IMR-90 (cell line): ENCODE results near the gene ZNF286A. TPM values are rescaled to one million over a fixed set of nuclear protein-coding genes. Genes with fewer than 3 reads are reported as not detected.

Experiments
- ATAC-seq: fragments of 200-7000 bp; cut with Tn5 transposase; 2 replicates; pipeline ENCODE4 v1.9.1; 2020; ENCODE audit warnings: low read depth, mild to moderate bottlenecking, moderate library complexity
- BruUV-seq: library from RNA; stranded (reverse); fragments of 400-500 nt; replicated peaks from 2 replicates; lab custom pipeline; 2021; lab: Mats Ljungman, UMichigan
- CTCF ChIA-PET: fragments of 300-600 bp; formaldehyde crosslinking; extraction: SDS; loops from one replicate; lab custom pipeline; 2021; ENCODE audit warnings: antibody characterized with exemption; lab: Yijun Ruan, JAX
- POLR2A ChIA-PET: fragments of 300-600 bp; sonication (Branson Sonifier 250); formaldehyde crosslinking; loops from one replicate; lab custom pipeline; 2022; ENCODE audit warnings: antibody characterized with exemption; ENCODE audit not compliant: unreplicated experiment; lab: Charles Lee
- DNase-seq: peaks from one replicate; pipeline ENCODE4 v3.0.0; 2013
- H2AFZ ChIP-seq: replicated peaks from 2 replicates; pipeline ENCODE3; 2013; ENCODE audit warnings: low read length, mild to moderate bottlenecking; ENCODE audit not compliant: poor library complexity
- H2AK5ac ChIP-seq: 2 replicates; pipeline ENCODE4 v1.6.1; 2013; ENCODE audit warnings: low read depth, low read length, inconsistent platforms
- H2AK9ac ChIP-seq: replicated peaks from 2 replicates; pipeline ENCODE3; 2013; ENCODE audit warnings: mild to moderate bottlenecking, low read depth, low read length, moderate library complexity; ENCODE audit not compliant: poor library complexity
- H2BK120ac ChIP-seq: 2 replicates; pipeline ENCODE4 v1.6.1; 2013; ENCODE audit warnings: low read depth, low read length, inconsistent platforms
- H2BK15ac ChIP-seq: 3 replicates; pipeline ENCODE4 v1.6.1; 2013; ENCODE audit warnings: low read depth, low read length, inconsistent platforms
- H2BK20ac ChIP-seq: 2 replicates; pipeline ENCODE4 v1.6.1; 2013; ENCODE audit warnings: low read depth, mild to moderate bottlenecking, inconsistent platforms, low read length, moderate library complexity
- H2BK5ac ChIP-seq: 2 replicates; pipeline ENCODE4 v1.6.1; 2013; ENCODE audit warnings: mild to moderate bottlenecking, low read depth, low read length, inconsistent platforms; ENCODE audit not compliant: poor library complexity, severe bottlenecking
- H3K14ac ChIP-seq: replicated peaks from 2 replicates; pipeline ENCODE4 v1.6.1; 2013; ENCODE audit warnings: low read depth, low read length, inconsistent platforms
- H3K18ac ChIP-seq: 2 replicates; pipeline ENCODE4 v1.6.1; 2013; ENCODE audit warnings: low read depth, low read length, control low read depth
- H3K23ac ChIP-seq: 2 replicates; pipeline ENCODE4 v1.6.1; 2013; ENCODE audit warnings: low read depth, low read length, inconsistent platforms
- H3K27ac ChIP-seq: 2 replicates; pipeline ENCODE4 v1.5.1; 2013; ENCODE audit warnings: mild to moderate bottlenecking, control low read depth, low read length; ENCODE audit not compliant: insufficient read depth
- H3K27me3 ChIP-seq: 2 replicates; pipeline ENCODE4 v1.6.1; 2013; ENCODE audit warnings: low read length; ENCODE audit not compliant: control insufficient read depth, insufficient read depth
- H3K36me3 ChIP-seq: 2 replicates; pipeline ENCODE4 v1.6.1; 2013; ENCODE audit warnings: low read length, mixed read lengths; ENCODE audit not compliant: control insufficient read depth, insufficient read depth
- H3K4ac ChIP-seq: 2 replicates; pipeline ENCODE4 v1.6.1; 2013; ENCODE audit warnings: low read depth, low read length, inconsistent platforms
- H3K4me1 ChIP-seq: 2 replicates; pipeline ENCODE4 v1.6.1; 2013; ENCODE audit warnings: low read length, mixed read lengths; ENCODE audit not compliant: control insufficient read depth, insufficient read depth
- H3K4me2 ChIP-seq: 2 replicates; pipeline ENCODE4 v1.6.1; 2013; ENCODE audit warnings: low read depth, mild to moderate bottlenecking, control low read depth, low read length, moderate library complexity
- H3K4me3 ChIP-seq: 2 replicates; pipeline ENCODE4 v1.5.1; 2013; ENCODE audit warnings: low read depth, mild to moderate bottlenecking, control low read depth, low read length, moderate library complexity; ENCODE audit not compliant: insufficient read depth
- H3K56ac ChIP-seq: 2 replicates; pipeline ENCODE4 v1.6.1; 2013; ENCODE audit warnings: low read length, inconsistent platforms; ENCODE audit not compliant: insufficient read depth; ENCODE audit errors: extremely low read depth
- H3K79me1 ChIP-seq, 2 experiments: 2 replicates each; pipeline ENCODE4 v1.6.1; 2013; ENCODE audit warnings: low read length in 2 of 2, inconsistent platforms in 1 of 2, low read depth in 1 of 2
- H3K9ac ChIP-seq: 2 replicates; pipeline ENCODE4 v1.6.1; 2013; ENCODE audit warnings: low read depth, low read length, control low read depth
- H3K9me1 ChIP-seq: 2 replicates; pipeline ENCODE4 v1.6.1; 2013; ENCODE audit warnings: low read length, inconsistent platforms; ENCODE audit not compliant: insufficient read depth
- H3K9me3 ChIP-seq: 2 replicates; pipeline ENCODE4 v1.6.1; 2013; ENCODE audit warnings: low read length; ENCODE audit not compliant: control insufficient read depth, insufficient read depth
- H4K20me1 ChIP-seq: 2 replicates; pipeline ENCODE4 v1.6.1; 2013; ENCODE audit warnings: low read length, inconsistent platforms; ENCODE audit not compliant: insufficient read depth
- H4K5ac ChIP-seq: 2 replicates; pipeline ENCODE4 v1.6.1; 2013; ENCODE audit warnings: mild to moderate bottlenecking, low read depth, low read length, control low read depth
- H4K8ac ChIP-seq, 2 experiments: 2 replicates each; pipeline ENCODE4 v1.6.1; 2013; ENCODE audit warnings: low read depth in 2 of 2, low read length in 2 of 2, control low read depth in 1 of 2, inconsistent platforms in 1 of 2
- H4K91ac ChIP-seq: 2 replicates; pipeline ENCODE4 v1.6.1; 2013; ENCODE audit warnings: low read depth, low read length, inconsistent platforms; ENCODE audit not compliant: insufficient read depth
- BHLHE40 ChIP-seq: fragments of 150-350 bp; IDR thresholded peaks from 2 replicates; pipeline ENCODE4 v1.6.1; 2016; ENCODE audit warnings: mild to moderate bottlenecking, low read depth, low read length
- ELK1 ChIP-seq: fragments of 150-350 bp; IDR thresholded peaks from 2 replicates; pipeline ENCODE4 v1.6.1; 2016; ENCODE audit warnings: low read depth, mild to moderate bottlenecking, low read length, moderate library complexity, borderline replicate concordance
- FOS ChIP-seq: fragments of 150-350 bp; IDR thresholded peaks from 2 replicates; pipeline ENCODE4 v1.6.1; 2016; ENCODE audit warnings: low read depth, low read length
- MAFK ChIP-seq: IDR thresholded peaks from 2 replicates; pipeline ENCODE4 v1.6.1; 2012; ENCODE audit warnings: low read depth, low read length, improper control_type of control experiment
- MAZ ChIP-seq: IDR thresholded peaks from 2 replicates; pipeline ENCODE4 v1.6.1; 2012; ENCODE audit warnings: low read depth, mild to moderate bottlenecking, low read length, improper control_type of control experiment, moderate library complexity, borderline replicate concordance
- MXI1 ChIP-seq: IDR thresholded peaks from 2 replicates; pipeline ENCODE4 v1.6.1; 2012; ENCODE audit warnings: low read depth, mild to moderate bottlenecking, low read length, moderate library complexity, borderline replicate concordance
- POLR2A ChIP-seq: IDR thresholded peaks from 2 replicates; pipeline ENCODE4 v1.6.1; 2012; ENCODE audit warnings: mild to moderate bottlenecking, low read depth, low read length
- RAD21 ChIP-seq: IDR thresholded peaks from 2 replicates; pipeline ENCODE4 v1.6.1; 2012; ENCODE audit warnings: low read length, improper control_type of control experiment
- RFX5 ChIP-seq: IDR thresholded peaks from 2 replicates; pipeline ENCODE4 v1.8.0; 2012; ENCODE audit warnings: low read depth, mild to moderate bottlenecking, low read length, moderate library complexity
- SMC3 ChIP-seq: fragments of 150-350 bp; IDR thresholded peaks from 2 replicates; pipeline ENCODE4 v1.6.1; 2016; ENCODE audit warnings: low read depth, mild to moderate bottlenecking, antibody characterized with exemption, low read length, moderate library complexity
- USF2 ChIP-seq: fragments of 150-350 bp; IDR thresholded peaks from 2 replicates; pipeline ENCODE4 v1.6.1; 2017; ENCODE audit warnings: mild to moderate bottlenecking, antibody characterized with exemption, low read length, low read depth
- WGBS, 2 experiments: methylation state at CpG; one replicate each; pipeline versions ENCODE4 v1.1.5 to v1.1.7; 2013; ENCODE audit warnings: missing lambda C conversion rate in 2 of 2; ENCODE audit not compliant: insufficient read length in 1 of 2; ENCODE audit errors: extremely low coverage in 2 of 2; 5-methylcytosine and 5-hydroxymethylcytosine counted together
- dilution Hi-C: fragments of 300-500 bp; cut with HindIII; formaldehyde crosslinking; loops from one replicate; pipeline ENCODE4 v1.14.3; 2018; ENCODE audit warnings: low sequenced_read_pairs; ENCODE audit not compliant: unreplicated experiment
- in situ Hi-C: fragments of 300-500 bp; cut with MboI; formaldehyde crosslinking; loops from 3 replicates; pipeline ENCODE4 v1.14.3; 2019; ENCODE audit warnings: low sequenced_read_pairs, inconsistent platforms, mixed read lengths
- intact Hi-C: fragments of 100-400 bp; cut with micrococcal nuclease; formaldehyde crosslinking; loops from 2 replicates; pipeline ENCODE4 v1.10.0; 2022
- polyA plus RNA-seq, 3 experiments: library from polyadenylated mRNA; depleted of rRNA; stranded (reverse); fragments of >200 nt; gene quantifications; 2 replicates each; pipeline ENCODE4 v1.2.3, GENCODE V29; 2012; ENCODE audit warnings: low replicate concordance in 1 of 3
- total RNA-seq: library from RNA; depleted of rRNA; stranded (reverse); fragments of >200 nt; gene quantifications from 2 replicates; pipeline ENCODE4 v1.2.3, GENCODE V29; 2012

The ZNF286A gene
- total and polyA plus RNA-seq, 2 of the 4 experiments (the other 2 are of a cell fraction) = 19.8 to 37.6 TPM

GRCh38 chr17:15659663-15660062, 39.9 kb upstream of the ZNF286A start:
- in situ Hi-C loops (loop anchor here (25.0 kb wide), 1 partner anchor 397 kb away; the partner anchor contains the start of gene PMP22), intact Hi-C loops (no loop called here), dilution Hi-C loops (no loop called here)
- H3K14ac ChIP-seq = no peak overlapping the region
- no peak overlapping the region for H3K23ac ChIP-seq
- H4K8ac ChIP-seq = no peak overlapping the region
- H3K4me2 ChIP-seq = no peak overlapping the region
- H2BK15ac ChIP-seq = no peak overlapping the region
- no peak overlapping the region for H3K4me3 ChIP-seq
- H3K9ac ChIP-seq = no peak overlapping the region
- no peak overlapping the region for H4K5ac ChIP-seq
- no peak overlapping the region for H2AFZ ChIP-seq
- H3K9me3 ChIP-seq = no peaks in the 10 kb centered on the region
- DNase-seq (no peak), ATAC-seq (no peak)
- no peak for TF ChIP-seq BHLHE40
- TF ChIP-seq SMC3 = no peak
- TF ChIP-seq MXI1 = no peak
- TF ChIP-seq MAFK = no peak
- no peak for TF ChIP-seq FOS
- TF ChIP-seq USF2 = no peak
- no peak for TF ChIP-seq RFX5
- TF ChIP-seq POLR2A = no peak
- no peak for TF ChIP-seq MAZ
- TF ChIP-seq ELK1 = no peak
- TF ChIP-seq RAD21 = no peak
- H2BK5ac ChIP-seq = no peak overlapping the region
- peaks cover 7% of the 10 kb centered on the region for H3K4me1 ChIP-seq
- no peak overlapping the region for H2BK120ac ChIP-seq
- H2BK20ac ChIP-seq = no peak overlapping the region
- H2AK5ac ChIP-seq = no peak overlapping the region
- no peaks in the 10 kb centered on the region for H3K79me1 ChIP-seq
- BruUV-seq = no TSS peak
- ChIA-PET POLR2A (no interaction called here), CTCF (interaction anchor here (0.5 kb wide), 1 partner anchor 101 kb away, joined by 3 read pairs; no protein-coding TSS in a partner anchor)
- WGBS, 2 experiments = 43% methylated on average over 1 of the region's 4 CpGs; no CpG with 5 or more reads in 1 of the 2 experiments
- no peak overlapping the region for H3K27ac ChIP-seq
- no peak overlapping the region for H4K91ac ChIP-seq
- no peaks in the 10 kb centered on the region for H4K20me1 ChIP-seq
- peaks cover 4% of the 10 kb centered on the region for H3K36me3 ChIP-seq
- H3K4ac ChIP-seq = no peak overlapping the region
- no peak overlapping the region for H2AK9ac ChIP-seq
- no peaks in the 10 kb centered on the region for H3K27me3 ChIP-seq
- H3K18ac ChIP-seq = no peak overlapping the region
- H3K9me1 ChIP-seq = no peaks in the 10 kb centered on the region; the same call in 1 of the 2 replicates
- no peak overlapping the region for H3K56ac ChIP-seq
